ENCODE results near the gene GLI3. TPM values are rescaled to one million over a fixed set of nuclear protein-coding genes. Genes with fewer than 3 reads are reported as not detected.

The GLI3 gene
- total RNA-seq, 2 experiments from 2014 or later = 0.28 to 0.36 TPM

GRCh38 chr7:41965951-41966505 is 271.0 kb downstream of the GLI3 start:
- ChIA-PET POLR2A (no interaction called here), CTCF (no interaction called here)
- DNase-seq (no peak), ATAC-seq (ENCODE audit: poor library complexity) (no peak)
- Mint-ChIP-seq H3K27me3 (no peaks in the 10 kb centered on the region), H3K4me1 (ENCODE audit: low read depth) (no peaks in the 10 kb centered on the region), H3K27ac (no peak overlapping the region), H3K4me3 (no peak overlapping the region), H3K9me3 (no peaks in the 10 kb centered on the region), H3K36me3 (ENCODE audit: low read depth) (no peaks in the 10 kb centered on the region)
- no peaks in the 10 kb centered on the region for H3K36me3 ChIP-seq (ENCODE audit: insufficient read depth, low read length)
- H3K4me1 ChIP-seq (ENCODE audit: insufficient read depth, low read length) = no peaks in the 10 kb centered on the region
- intact Hi-C loops (cut with DNase I, micrococcal nuclease) = no loop called here
- no peak overlapping the region for H3K4me3 ChIP-seq (ENCODE audit: low read length)
- peaks cover 0 to 12% of the 10 kb centered on the region in 2 experiments for H3K9me3 ChIP-seq (ENCODE audit: control insufficient read depth in 1 of 2, insufficient read depth in 1 of 2, low read length in 2 of 2)
- no peaks in the 10 kb centered on the region for H3K27me3 ChIP-seq (ENCODE audit: control insufficient read depth in 1 of 2, insufficient read depth in 2 of 2, low read length in 2 of 2)
- no peak overlapping the region for H3K27ac ChIP-seq (ENCODE audit: low read depth in 1 of 2, low read length in 2 of 2)
- TF ChIP-seq CTCF (IDR thresholded peaks at IDR 0.05) = no peak

- DNase-seq (no peak), ATAC-seq (ENCODE audit: poor library complexity) (no peak)
- POLR2A ChIA-PET = no interaction called here
- intact Hi-C loops (cut with DNase I, micrococcal nuclease) = no loop called here
- Histone ChIP-seq H3K27ac (ENCODE audit: low read depth in 1 of 2, low read length in 2 of 2) (no peak overlapping the region), H3K4me3 (ENCODE audit: low read length) (no peak overlapping the region), H3K4me1 (ENCODE audit: insufficient read depth, low read length) (no peaks in the 10 kb centered on the region), H3K9me3 (ENCODE audit: control insufficient read depth in 1 of 2, insufficient read depth in 1 of 2, low read length in 2 of 2) (peaks cover 0 to 12% of the 10 kb centered on the region in 2 experiments), H3K27me3 (ENCODE audit: control insufficient read depth in 1 of 2, insufficient read depth in 2 of 2, low read length in 2 of 2) (peaks cover 0 to 2% of the 10 kb centered on the region in 2 experiments), H3K36me3 (ENCODE audit: insufficient read depth, low read length) (no peaks in the 10 kb centered on the region)
- Mint-ChIP-seq H3K27ac (no peak overlapping the region), H3K9me3 (no peaks in the 10 kb centered on the region), H3K36me3 (ENCODE audit: low read depth) (no peaks in the 10 kb centered on the region), H3K27me3 (peaks cover 7% of the 10 kb centered on the region), H3K4me3 (no peak overlapping the region), H3K4me1 (ENCODE audit: low read depth) (no peaks in the 10 kb centered on the region)
- TF ChIP-seq CTCF (IDR thresholded peaks at IDR 0.05) = no peak
- CTCF ChIA-PET = no interaction called here
Observed at GRCh38 chr7:41964849-41965745, 271.9 kb downstream of the GLI3 start.

DNA sequence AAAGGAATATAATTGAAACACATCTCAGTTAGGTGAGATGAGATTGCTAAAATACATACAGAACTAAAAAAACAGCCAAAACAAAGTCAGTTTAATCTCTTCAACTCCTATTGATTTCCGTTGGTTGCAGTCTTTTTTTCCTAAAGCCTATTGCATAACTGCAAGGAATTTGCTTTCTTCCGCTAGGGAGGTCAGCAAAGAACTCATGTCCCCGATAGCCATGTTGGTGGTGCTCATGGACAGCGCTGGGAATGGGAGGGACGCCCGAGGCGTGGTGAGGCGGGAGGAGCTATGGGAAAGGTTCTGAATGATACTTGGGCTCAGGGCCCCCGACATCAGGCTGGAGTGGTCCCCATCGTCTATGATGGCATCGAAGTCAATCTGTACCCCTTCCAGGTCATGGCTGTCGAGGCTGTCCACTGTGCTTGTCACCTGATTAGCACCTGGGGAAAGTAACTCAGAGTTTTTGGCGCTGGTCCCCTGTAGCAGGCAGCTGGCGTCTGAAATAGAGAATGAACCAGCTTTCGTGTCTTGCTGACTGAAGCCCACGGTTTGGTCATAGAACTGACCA is 272.7 kb downstream of the GLI3 start:
- no peaks in the 10 kb centered on the region for H3K4me1 Mint-ChIP-seq (ENCODE audit: low read depth)
- no peak for TF ChIP-seq CTCF (IDR thresholded peaks at IDR 0.05)
- ATAC-seq (ENCODE audit: poor library complexity) = no peak
- no peaks in the 10 kb centered on the region for H3K4me1 ChIP-seq (ENCODE audit: insufficient read depth, low read length)
- peaks cover 0 to 12% of the 10 kb centered on the region in 2 experiments for H3K9me3 ChIP-seq (ENCODE audit: control insufficient read depth in 1 of 2, insufficient read depth in 1 of 2, low read length in 2 of 2)
- H3K36me3 Mint-ChIP-seq (ENCODE audit: low read depth) = no peaks in the 10 kb centered on the region
- CTCF ChIA-PET = no interaction called here
- DNase-seq = no peak
- H3K9me3 Mint-ChIP-seq = no peaks in the 10 kb centered on the region
- no peak overlapping the region for H3K27ac ChIP-seq (ENCODE audit: low read depth in 1 of 2, low read length in 2 of 2)
- peaks cover 0 to 6% of the 10 kb centered on the region in 2 experiments for H3K27me3 ChIP-seq (ENCODE audit: control insufficient read depth in 1 of 2, insufficient read depth in 2 of 2, low read length in 2 of 2)
- H3K4me3 ChIP-seq (ENCODE audit: low read length) = no peak overlapping the region
- intact Hi-C loops (cut with DNase I, micrococcal nuclease) = no loop called here
- POLR2A ChIA-PET = no interaction called here
- H3K36me3 ChIP-seq (ENCODE audit: insufficient read depth, low read length) = no peaks in the 10 kb centered on the region
- H3K27me3 Mint-ChIP-seq = peaks cover 15% of the 10 kb centered on the region
- H3K27ac Mint-ChIP-seq = no peak overlapping the region
- H3K4me3 Mint-ChIP-seq = no peak overlapping the region
